K562 (cell line): ENCODE measurements around the gene AIFM3. TPM values are rescaled to one million over a fixed set of nuclear protein-coding genes. Genes with fewer than 3 reads are reported as not detected.

ENCODE experiments used
- DACH1 ChIP-seq: fragments of 450-650 bp; IDR thresholded peaks from 2 replicates; pipeline ENCODE4 v1.6.1; 2018; ENCODE audit not compliant: partially characterized antibody
- E2F3 ChIP-seq: fragments of 250-450 bp; sonication (Bioruptor Pico); IDR thresholded peaks from 2 replicates; pipeline ENCODE4 v1.4.0; 2020; ENCODE audit warnings: mild to moderate bottlenecking
- HLTF ChIP-seq: fragments of 450-650 bp; IDR thresholded peaks from 2 replicates; pipeline ENCODE4 v1.6.1; 2016
- MCM7 ChIP-seq, 2 experiments: fragments of 450-650 bp; IDR thresholded peaks; 2 replicates each; pipeline ENCODE4 v1.6.1; 2016 to 2018
- MGA ChIP-seq: fragments of 450-650 bp; IDR thresholded peaks from 2 replicates; pipeline ENCODE4 v1.6.1; 2016; ENCODE audit warnings: mild to moderate bottlenecking, moderate library complexity
- MLLT1 ChIP-seq, 2 experiments: fragments of 450-650 bp; IDR thresholded peaks; 2 replicates each; pipeline ENCODE4 v1.6.1; 2016
- NKRF ChIP-seq: fragments of 450-650 bp; IDR thresholded peaks from 2 replicates; pipeline ENCODE4 v1.6.1; 2016; ENCODE audit warnings: borderline replicate concordance
- PHF20 ChIP-seq: fragments of 450-650 bp; IDR thresholded peaks from 2 replicates; pipeline ENCODE4 v1.6.1; 2018; ENCODE audit not compliant: partially characterized antibody
- TEAD4 ChIP-seq, 2 experiments: sonication (generic) in 1 of 2; formaldehyde crosslinking in 1 of 2; IDR thresholded peaks; 2 replicates each; pipeline versions ENCODE4 v1.6.1 to v1.8.0; 2012 to 2022; ENCODE audit warnings: borderline replicate concordance in 1 of 2, inconsistent platforms in 1 of 2, low read length in 1 of 2, mild to moderate bottlenecking in 1 of 2, missing genetic modification reagents in 1 of 2
- TRIM24 ChIP-seq, 2 experiments: fragments of 450-650 bp; IDR thresholded peaks; 2 replicates each; pipeline ENCODE4 v1.6.1; 2016
- XRCC3 ChIP-seq: fragments of 450-650 bp; IDR thresholded peaks from 2 replicates; pipeline ENCODE4 v1.6.1; 2017; ENCODE audit warnings: mild to moderate bottlenecking, moderate library complexity
- ZNF41 ChIP-seq: fragments of 250-450 bp; sonication (Bioruptor Pico); conservative IDR thresholded peaks from 2 replicates; pipeline ENCODE4 v1.4.0; 2020; ENCODE audit warnings: mild to moderate bottlenecking
- polyA plus RNA-seq, 8 experiments: library from polyadenylated mRNA; depleted of rRNA in 4 of 8; stranded (reverse) in 5 of 8; unstranded in 3 of 8; fragments of >200 nt; fragmentation: Nextera tagmentation in 2 of 8; fragmentation: Illumina TruSeq in 1 of 8; extraction: Ambion mirVana in 2 of 8; extraction: Trizol in 1 of 8; gene quantifications; 2 replicates each; pipeline versions ENCODE4 v1.2.1 to v1.2.3, GENCODE V29; 2011 to 2014; ENCODE audit warnings: inconsistent platforms in 1 of 8, missing spikeins in 1 of 8
- total RNA-seq, 7 experiments: library from RNA; depleted of rRNA in 6 of 7; stranded (reverse); fragments of >200 nt in 6 of 7; fragmentation: Illumina TruSeq in 2 of 7; extraction: Trizol in 2 of 7; gene quantifications; 2 replicates each; pipeline versions ENCODE4 v1.2.1 to v1.2.3, GENCODE V29; 2011 to 2021; ENCODE audit warnings: low replicate concordance in 1 of 7

AIFM3 gene
- total and polyA plus RNA-seq, 9 of the 15 experiments (the other 6 are each of a cell fraction or from before 2014, with no cell fraction given): 0.03 to 0.20 (median 0.07) TPM; not detected in 1

GRCh38 chr22:20959578-20960461 lies 7.2 kb upstream of the AIFM3 start (continued):
- TF ChIP-seq MGA (no peak), DACH1 (peak; percentile 33), TEAD4 (IDR thresholded peaks at IDR 0.05; ENCODE audit: low read length) (no peak), TEAD4 (CRISPR knock-in tag; IDR thresholded peaks at IDR 0.05; ENCODE audit: borderline replicate concordance) (peak; percentile 84; the same call in 1 of the 2 replicates), MCM7 (IDR thresholded peaks at IDR 0.05) (no peak), ZNF41 (no peak), XRCC3 (no peak), E2F3 (0 out of 2 replicates have a peak, but pooled peaks have one; percentile 14), TRIM24 (IDR thresholded peaks at IDR 0.05) (peak in 1 of 2 experiments; percentile 41; a peak in 1 of 4 replicates), NKRF (no peak), HLTF (0 out of 2 replicates have a peak, but pooled peaks have one; percentile 24), PHF20 (peak; percentile 23), MLLT1 (IDR thresholded peaks at IDR 0.05) (peak; percentile 35 to 64; a peak in 2 of 4 replicates)
